ENCODE measurements around the gene IGSF23.
A peak's percentile ranks its signal among the peaks of the same experiment; 100 is the strongest.

IGSF23 gene

GRCh38 chr19:44613295-44614178 is at the start of gene IGSF23:
TSS of gene IGSF23 (plus strand) at chr19:44613563. CDS start at chr19:44613646, 83 bp downstream.
- DNase-seq (ENCODE audit: low read depth in 2 of 2) = no peak

- DNase-seq (ENCODE audit: low read depth in 2 of 2) = no peak
These were observed 46.4 kb upstream of the IGSF23 start for GRCh38 chr19:44566984-44567383.

- no peak for DNase-seq (ENCODE audit: low read depth in 2 of 2)
These were observed 45.6 kb upstream of the IGSF23 start for GRCh38 chr19:44567745-44568144.

GRCh38 chr19:44570603-44570983 is 42.8 kb upstream of the IGSF23 start:
- no peak for DNase-seq (ENCODE audit: low read depth in 2 of 2)

- peak in 1 of 2 donors; percentile 38 for DNase-seq (ENCODE audit: low read depth in 2 of 2)
These were observed 42.2 kb upstream of the IGSF23 start for GRCh38 chr19:44570984-44571684.

- no peak for DNase-seq (ENCODE audit: low read depth in 2 of 2)
These were observed 41.4 kb upstream of the IGSF23 start for GRCh38 chr19:44571830-44572580.

- no peak for DNase-seq (ENCODE audit: low read depth in 2 of 2)
These were observed 40.8 kb upstream of the IGSF23 start for GRCh38 chr19:44572581-44572900.

- no peak for DNase-seq (ENCODE audit: low read depth in 2 of 2)
These were observed 40.2 kb upstream of the IGSF23 start for GRCh38 chr19:44573183-44573582.

- no peak for DNase-seq (ENCODE audit: low read depth in 2 of 2)
These were observed 39.7 kb upstream of the IGSF23 start for GRCh38 chr19:44573627-44574026.

- no peak for DNase-seq (ENCODE audit: low read depth in 2 of 2)
These were observed 39.0 kb upstream of the IGSF23 start for GRCh38 chr19:44574186-44574950.

- DNase-seq (ENCODE audit: low read depth in 2 of 2) = no peak
These were observed 38.2 kb upstream of the IGSF23 start for GRCh38 chr19:44575116-44575700.

GRCh38 chr19:44576843-44577565 is 36.4 kb upstream of the IGSF23 start:
- DNase-seq (ENCODE audit: low read depth in 2 of 2) = no peak

GRCh38 chr19:44577566-44577874 is 35.8 kb upstream of the IGSF23 start:
- no peak for DNase-seq (ENCODE audit: low read depth in 2 of 2)

GRCh38 chr19:44579663-44580365 is 33.5 kb upstream of the IGSF23 start:
- DNase-seq (ENCODE audit: low read depth in 2 of 2) = no peak

- no peak for DNase-seq (ENCODE audit: low read depth in 2 of 2)
These were observed 32.9 kb upstream of the IGSF23 start for GRCh38 chr19:44580366-44580895.

- DNase-seq (ENCODE audit: low read depth in 2 of 2) = no peak
These were observed 32.1 kb upstream of the IGSF23 start for GRCh38 chr19:44581288-44581687.

- DNase-seq (ENCODE audit: low read depth in 2 of 2) = no peak
These were observed 30.6 kb upstream of the IGSF23 start for GRCh38 chr19:44582581-44583265.

GRCh38 chr19:44585371-44586133 is 27.8 kb upstream of the IGSF23 start:
- no peak for DNase-seq (ENCODE audit: low read depth in 2 of 2)
